ENCODE results near the gene FXN.
A peak's percentile ranks its signal among the peaks of the same experiment; 100 is the strongest.
"Not testable (repeated sequence)": the region's sequence is repeated elsewhere in the genome, so short reads cannot be mapped to it uniquely, and the experiment has no call there.

The FXN gene

GRCh38 chr9:69107771-69108170, 72.2 kb downstream of the FXN start:
- DNase-seq, result no peak

GRCh38 chr9:69108706-69109105, 73.2 kb downstream of the FXN start:
- not testable (repeated sequence) for DNase-seq

GRCh38 chr9:69109152-69109551, 73.6 kb downstream of the FXN start:
- no peak for DNase-seq

GRCh38 chr9:69112646-69113045, 77.1 kb downstream of the FXN start:
- DNase-seq, result not testable (repeated sequence)

- no peak for DNase-seq
Observed at GRCh38 chr9:69115621-69116020, 80.1 kb downstream of the FXN start.

GRCh38 chr9:69118656-69119055, 83.1 kb downstream of the FXN start:
- DNase-seq, result no peak

GRCh38 chr9:69120380-69121154, 85.0 kb downstream of the FXN start:
- DNase-seq, result no peak

- peak; percentile 22 to 23 for DNase-seq
Observed at GRCh38 chr9:69121155-69122081, 85.9 kb downstream of the FXN start.

- DNase-seq, result peak; percentile 28 to 35
Observed at GRCh38 chr9:69122082-69122548, 86.6 kb downstream of the FXN start.

GRCh38 chr9:69122549-69123141, 87.1 kb downstream of the FXN start:
- no peak for DNase-seq

GRCh38 chr9:69130456-69131441, 95.2 kb downstream of the FXN start:
- DNase-seq, result no peak

- no peak for DNase-seq
Observed at GRCh38 chr9:69131682-69132081, 96.1 kb downstream of the FXN start.

- no peak for DNase-seq
Observed at GRCh38 chr9:69132361-69132760, 96.8 kb downstream of the FXN start.

GRCh38 chr9:69134412-69134811, 98.9 kb downstream of the FXN start:
- no peak for DNase-seq

- DNase-seq, result no peak
Observed at GRCh38 chr9:69136185-69136584, 100.6 kb downstream of the FXN start.

- DNase-seq, result no peak
Observed at GRCh38 chr9:69136779-69137178, 101.2 kb downstream of the FXN start.

- no peak for DNase-seq
Observed at GRCh38 chr9:69137311-69137710, 101.8 kb downstream of the FXN start.

GRCh38 chr9:69139596-69139995, 104.0 kb downstream of the FXN start:
- DNase-seq, result no peak

- no peak for DNase-seq
Observed at GRCh38 chr9:69140123-69140735, 104.7 kb downstream of the FXN start.

- DNase-seq, result no peak
Observed at GRCh38 chr9:69141851-69142250, 106.3 kb downstream of the FXN start.

GRCh38 chr9:69143291-69143690, 107.7 kb downstream of the FXN start:
- no peak for DNase-seq
